Right forelimb (tissue), 1 donor: ENCODE measurements around the gene RPS21.

Source experiments
- DNase-seq: peaks from one replicate; pipeline ENCODE4 v3.0.0-alpha.2; 2018

The RPS21 gene

DNA sequence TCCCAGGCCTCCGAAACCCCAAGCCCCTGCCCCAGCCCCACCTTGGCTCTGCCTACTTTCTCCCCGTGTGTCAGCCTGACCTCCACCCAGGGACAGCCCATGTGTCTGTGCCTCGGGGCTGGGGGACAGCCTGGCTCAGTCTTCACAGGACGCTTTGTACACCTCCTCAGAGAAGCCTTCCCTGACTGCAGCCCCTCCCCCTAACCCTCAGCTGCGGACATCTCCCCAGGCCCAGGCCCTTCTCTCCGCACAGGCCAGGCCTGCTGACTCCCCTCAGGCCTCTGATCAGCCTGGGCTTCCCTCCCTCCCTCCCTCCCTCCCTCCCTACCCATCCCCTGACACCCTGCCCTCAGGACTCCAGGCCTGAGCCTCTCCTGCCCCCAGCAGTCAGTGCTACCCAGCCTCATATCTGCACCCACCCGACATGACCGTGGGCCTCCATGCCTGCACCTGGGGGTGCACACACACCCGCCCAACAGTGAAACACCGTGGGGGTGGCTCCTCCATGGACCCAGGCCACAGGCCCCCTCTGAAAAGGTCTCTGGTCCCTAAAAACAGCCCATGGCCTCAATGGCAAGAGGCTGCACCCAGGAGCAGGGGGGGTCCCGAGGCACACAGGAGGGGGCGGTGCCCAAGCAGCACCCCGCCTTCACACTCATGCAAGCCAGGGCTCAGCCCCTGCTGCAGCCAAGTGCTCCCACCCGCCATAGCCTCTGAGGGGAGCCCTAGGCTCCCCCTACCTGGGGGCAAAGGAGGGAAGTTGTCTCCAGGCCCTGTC, 32.7 kb upstream of the RPS21 start:
- DNase-seq = no peak

- DNase-seq = no peak
These were observed 32.0 kb upstream of the RPS21 start for GRCh38 chr20:62354811-62355341.

- no peak for DNase-seq
These were observed 31.4 kb upstream of the RPS21 start for GRCh38 chr20:62355516-62355877.

DNA sequence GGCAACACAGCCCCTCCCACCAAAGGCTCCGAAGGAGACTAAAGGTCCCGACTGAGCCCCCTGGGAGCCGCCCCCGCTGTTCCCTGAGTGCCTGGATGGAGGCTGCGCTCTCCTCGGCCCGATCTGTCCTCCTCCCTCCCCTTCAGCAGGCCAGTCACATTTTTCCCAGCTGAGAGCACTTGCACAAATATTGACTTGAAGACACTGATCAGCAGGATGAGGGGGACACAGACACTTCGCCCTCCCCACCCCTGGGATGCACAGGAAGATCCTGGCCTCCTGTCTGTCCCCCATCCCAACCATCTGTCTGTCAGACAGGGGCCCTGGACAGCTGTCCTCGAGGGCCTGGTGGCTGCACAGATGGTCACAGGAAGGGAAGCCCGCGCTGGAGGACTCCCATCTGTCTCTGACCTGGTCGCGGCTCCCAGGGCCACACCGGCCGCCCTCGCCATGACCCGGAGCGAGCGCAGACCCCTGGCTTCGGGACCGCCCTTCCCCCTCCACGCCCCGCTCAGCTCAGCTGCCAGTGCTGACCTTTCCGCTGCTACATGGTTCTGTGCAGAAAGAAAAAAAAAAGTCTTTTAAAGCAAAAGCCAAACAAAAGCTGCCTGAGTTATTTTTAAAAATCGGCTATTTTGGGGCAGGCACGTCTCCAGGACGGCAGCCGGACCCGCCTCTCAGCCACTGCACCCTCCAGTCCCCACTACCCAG, 30.9 kb upstream of the RPS21 start:
- no peak for DNase-seq

DNA sequence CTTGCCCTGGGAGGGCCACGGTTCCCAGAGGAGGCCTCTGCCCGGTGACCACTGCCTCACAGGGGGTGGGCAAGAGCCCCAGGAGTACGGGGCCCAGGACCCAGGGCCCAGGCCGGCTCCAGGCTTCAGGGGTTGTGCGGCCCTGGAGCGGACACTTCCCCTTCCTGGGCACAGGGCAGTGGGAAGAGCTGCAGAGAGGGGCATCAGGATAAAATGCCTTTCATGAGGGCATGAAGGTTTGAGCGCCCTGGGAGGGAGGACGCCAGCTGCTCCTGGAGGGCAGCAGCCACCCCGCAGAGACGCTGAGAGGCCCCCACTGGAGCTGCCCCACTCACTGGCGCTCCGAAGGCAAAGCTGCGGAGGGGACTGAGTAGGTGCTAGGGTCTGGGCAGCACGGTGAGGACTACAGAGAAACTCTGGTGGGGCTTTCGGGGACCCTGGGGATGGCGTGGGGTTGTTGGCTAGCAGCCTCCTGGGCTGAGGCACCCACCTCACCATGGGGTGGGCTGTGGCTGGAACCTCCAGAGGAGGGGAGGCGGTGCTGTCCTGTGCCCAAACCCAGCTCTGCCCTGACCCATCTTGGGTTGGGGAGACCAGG, 30.2 kb upstream of the RPS21 start:
- DNase-seq = no peak

DNA sequence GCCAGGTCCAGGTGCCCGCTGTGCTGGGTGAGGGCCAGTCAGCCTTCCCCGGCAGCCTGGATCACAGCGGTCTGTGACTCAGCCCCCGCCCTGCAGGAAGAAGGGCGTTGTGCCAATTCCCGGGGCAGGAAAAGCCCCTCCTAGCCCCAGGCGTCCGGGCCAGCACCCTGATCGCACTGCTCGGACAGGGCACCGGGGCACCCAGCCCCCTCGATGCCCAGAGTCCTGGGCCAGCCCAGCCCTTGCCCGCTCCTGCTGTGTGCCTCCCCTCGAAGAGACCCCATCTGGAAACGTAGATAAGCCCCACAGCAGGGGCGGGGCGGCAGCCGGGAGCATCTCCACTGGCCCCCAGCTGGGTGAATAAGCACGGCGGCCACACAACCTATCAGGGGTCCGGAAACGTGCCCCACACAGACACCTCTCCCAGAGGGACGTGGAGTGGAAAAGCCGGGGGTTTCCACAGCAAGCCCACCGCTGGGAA, 29.7 kb upstream of the RPS21 start:
- DNase-seq = no peak

- DNase-seq = no peak
These were observed 29.2 kb upstream of the RPS21 start for GRCh38 chr20:62357681-62358080.

GRCh38 chr20:62358171-62359042, 28.5 kb upstream of the RPS21 start:
- DNase-seq = no peak

DNA sequence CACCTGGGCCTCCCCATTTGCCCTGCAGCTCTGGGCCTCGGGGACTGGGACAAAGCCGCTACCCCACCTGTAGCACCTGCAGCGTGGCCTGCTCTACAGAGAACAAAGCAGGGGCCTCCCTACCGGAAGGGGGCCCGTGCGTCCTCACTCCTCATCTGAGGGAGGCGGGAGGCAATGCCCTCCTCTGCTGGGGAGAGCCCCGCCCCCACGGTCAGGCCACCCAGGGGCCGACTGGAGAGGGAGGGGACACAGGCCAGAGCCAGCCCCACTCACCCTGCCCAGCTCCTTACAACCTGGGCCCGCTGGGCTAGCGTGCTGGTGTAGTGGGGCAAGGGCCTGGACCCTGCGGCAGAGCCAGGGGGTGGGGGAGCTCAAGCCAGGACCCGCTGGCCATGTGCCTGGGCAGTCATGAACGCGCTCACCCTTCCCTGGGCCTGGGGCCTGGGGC, 27.8 kb upstream of the RPS21 start:
- DNase-seq = no peak

- no peak for DNase-seq
These were observed 27.3 kb upstream of the RPS21 start for GRCh38 chr20:62359491-62360121.

- DNase-seq = peak; percentile 46
These were observed 25.8 kb upstream of the RPS21 start for GRCh38 chr20:62360854-62361798.

- peak; percentile 37 for DNase-seq
These were observed 24.9 kb upstream of the RPS21 start for GRCh38 chr20:62361799-62362589.

- DNase-seq = peak; percentile 40
These were observed 24.3 kb upstream of the RPS21 start for GRCh38 chr20:62362590-62362940.

GRCh38 chr20:62362991-62363919, 23.6 kb upstream of the RPS21 start:
- DNase-seq = peak; percentile 51

DNA sequence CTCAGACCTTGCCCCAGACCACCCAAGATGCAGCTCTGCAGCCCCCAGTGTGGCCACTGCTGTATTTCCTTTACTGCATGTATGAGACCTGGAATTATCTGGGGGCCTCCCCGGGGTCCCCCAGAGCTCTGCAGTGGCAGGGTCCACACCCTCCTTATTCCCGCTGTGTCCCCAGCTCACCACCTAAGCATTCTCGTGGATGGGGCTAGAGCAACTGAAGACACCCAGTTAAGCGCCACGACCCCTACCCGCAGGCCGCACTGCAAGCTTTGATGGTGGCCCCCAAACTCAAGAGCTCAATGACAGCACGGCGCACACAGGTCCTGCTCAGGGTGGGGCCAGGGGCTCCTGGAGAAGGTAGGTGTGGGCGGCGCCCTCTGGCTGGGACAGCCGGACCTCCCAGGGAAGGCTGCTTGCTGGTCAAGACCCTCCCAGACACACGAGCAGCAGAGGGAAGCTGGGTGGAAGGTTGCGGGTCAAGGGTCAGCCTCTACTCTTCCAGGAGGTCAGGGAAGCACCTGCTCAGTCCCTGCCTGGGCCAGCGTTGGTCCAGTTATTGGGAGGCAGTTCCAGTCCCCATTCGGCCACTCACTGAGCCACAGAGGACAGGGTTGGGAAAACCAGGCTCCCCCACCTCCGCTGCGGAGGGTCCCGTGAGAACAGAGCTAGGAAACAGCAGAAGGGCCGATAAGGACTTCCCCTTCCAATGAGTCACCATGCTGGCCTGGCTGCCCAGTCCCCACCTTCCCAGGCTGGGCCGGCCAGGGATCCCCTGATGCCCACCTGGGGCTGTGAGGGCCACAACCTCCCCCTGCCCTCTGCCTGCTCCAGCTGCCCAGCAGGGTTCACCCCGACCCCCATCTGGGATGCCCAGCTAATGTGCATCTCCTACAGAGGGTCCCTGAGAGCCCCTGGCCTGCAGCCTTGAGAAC, 22.7 kb upstream of the RPS21 start:
- peak; percentile 41 for DNase-seq

DNA sequence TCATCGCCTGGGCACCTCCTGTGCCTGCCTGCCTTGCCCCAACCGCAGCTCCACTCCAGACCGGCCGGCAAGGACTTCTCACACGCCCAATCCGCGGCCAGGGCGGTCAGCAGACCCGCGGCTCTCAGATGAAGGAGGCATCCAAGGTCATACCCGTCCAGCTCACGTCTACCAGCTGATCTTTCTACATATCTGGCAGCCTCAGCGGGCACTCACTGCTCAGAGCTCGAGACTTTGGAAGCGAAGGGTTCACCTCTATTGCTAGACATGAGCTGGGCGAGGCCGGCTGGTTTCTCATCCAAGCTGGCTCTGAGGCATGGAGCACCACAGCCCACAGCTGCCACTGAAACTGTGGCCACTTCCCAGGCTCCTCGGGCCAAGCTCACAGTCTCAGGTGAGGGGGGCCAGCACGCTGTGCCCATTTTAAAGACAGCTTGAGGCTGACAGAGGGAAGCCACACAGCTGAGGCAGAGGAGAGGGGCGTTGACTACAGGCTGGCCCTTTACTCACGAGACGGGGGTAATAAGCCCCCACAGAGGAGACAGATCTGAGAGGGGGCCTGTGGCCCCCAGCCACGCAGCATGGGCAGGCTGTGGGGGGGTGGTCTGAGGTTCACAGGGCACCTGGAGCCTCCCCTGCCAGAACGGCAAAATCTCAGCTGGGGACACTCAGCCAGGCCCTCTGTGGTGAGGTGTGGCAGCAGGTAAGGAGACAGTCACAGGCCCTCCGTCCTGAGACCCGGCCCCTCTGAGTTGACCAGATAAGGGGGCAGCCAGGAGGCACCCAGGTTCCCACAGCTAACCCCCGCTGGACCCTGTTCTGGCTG, 21.8 kb upstream of the RPS21 start:
- peak; percentile 45 for DNase-seq
